PC-9 (cell line): ENCODE data around the gene LYST. TPM values are rescaled to one million over a fixed set of nuclear protein-coding genes. Genes with fewer than 3 reads are reported as not detected.

ENCODE experiments used
- BruUV-seq: library from RNA; stranded (reverse); fragments of 400-500 nt; replicated peaks from 2 replicates; lab custom pipeline; 2021; lab: Mats Ljungman, UMichigan
- CTCF ChIA-PET: fragments of 300-600 bp; sonication (Branson Sonifier 250); formaldehyde crosslinking; loops from one replicate; lab custom pipeline; 2022; ENCODE audit warnings: antibody characterized with exemption; lab: Charles Lee
- POLR2A ChIA-PET: fragments of 300-600 bp; sonication (Branson Sonifier 250); formaldehyde crosslinking; loops from one replicate; lab custom pipeline; 2022; ENCODE audit warnings: antibody characterized with exemption; ENCODE audit not compliant: unreplicated experiment; lab: Charles Lee
- DNase-seq, 2 experiments: peaks; one replicate each; pipeline versions ENCODE4 v3.0.0 to v3.0.0-alpha.2; 2015 to 2022; ENCODE audit warnings: mixed read lengths in 1 of 2
- H2AFZ ChIP-seq: fragments of 200-600 bp; sonication (generic); 2 replicates; pipeline ENCODE4 v1.8.1; 2017; ENCODE audit warnings: antibody characterized with exemption
- H3F3A ChIP-seq: fragments of 200-600 bp; sonication (generic); 2 replicates; pipeline ENCODE4 v1.8.1; 2017; ENCODE audit warnings: antibody characterized with exemption, mild to moderate bottlenecking, low read depth; ENCODE audit not compliant: insufficient read depth
- H3K27ac ChIP-seq: fragments of 200-600 bp; sonication (generic); 2 replicates; pipeline ENCODE4 v1.6.1; 2016; ENCODE audit warnings: mixed run types
- H3K27me3 ChIP-seq: fragments of 200-600 bp; sonication (generic); 2 replicates; pipeline ENCODE4 v1.6.1; 2016; ENCODE audit warnings: low read depth, mixed run types; ENCODE audit not compliant: insufficient read depth
- H3K36me3 ChIP-seq: fragments of 200-600 bp; sonication (generic); 2 replicates; pipeline ENCODE4 v1.6.1; 2016; ENCODE audit warnings: low read depth, mixed run types
- H3K4me1 ChIP-seq: fragments of 200-600 bp; sonication (generic); replicated peaks from 2 replicates; pipeline ENCODE4 v1.6.1; 2016; ENCODE audit warnings: mixed run types; ENCODE audit not compliant: insufficient read depth
- H3K4me2 ChIP-seq: fragments of 200-600 bp; sonication (generic); 2 replicates; pipeline ENCODE4 v1.6.1; 2017; ENCODE audit warnings: mixed run types
- H3K4me3 ChIP-seq: fragments of 200-600 bp; sonication (generic); 2 replicates; pipeline ENCODE4 v1.6.1; 2016; ENCODE audit warnings: mixed run types
- H3K79me2 ChIP-seq: fragments of 200-600 bp; sonication (generic); 2 replicates; pipeline ENCODE4 v1.6.1; 2017; ENCODE audit warnings: low read depth, mixed run types
- H3K9me2 ChIP-seq: fragments of 200-600 bp; sonication (generic); 2 replicates; pipeline ENCODE4 v1.8.1; 2017; ENCODE audit warnings: mild to moderate bottlenecking; ENCODE audit not compliant: insufficient read depth
- H3K9me3 ChIP-seq: fragments of 200-600 bp; sonication (generic); 2 replicates; pipeline ENCODE4 v1.8.1; 2016; ENCODE audit warnings: low read depth; ENCODE audit not compliant: insufficient read depth
- H4K20me1 ChIP-seq: fragments of 200-600 bp; sonication (generic); 2 replicates; pipeline ENCODE4 v1.8.1; 2017; ENCODE audit not compliant: insufficient read depth
- CTCF ChIP-seq: fragments of 200-600 bp; sonication (generic); conservative IDR thresholded peaks from 2 replicates; pipeline ENCODE4 v1.6.1; 2017; ENCODE audit warnings: mixed run types, antibody characterized with exemption, mild to moderate bottlenecking, moderate library complexity
- EZH2 ChIP-seq: fragments of 200-600 bp; sonication (generic); IDR thresholded peaks from 2 replicates; pipeline ENCODE4 v1.8.0; 2017; ENCODE audit warnings: antibody characterized with exemption, low read depth
- intact Hi-C: fragments of 100-400 bp; cut with micrococcal nuclease; formaldehyde crosslinking; loops from one replicate; pipeline ENCODE4 v1.10.0; 2022; ENCODE audit not compliant: unreplicated experiment
- total RNA-seq: library from RNA; stranded (reverse); gene quantifications from 2 replicates; pipeline ENCODE4 v1.2.3, GENCODE V29; 2021

LYST gene
- total RNA-seq, 1 experiment from 2014 or later, result 14.1 TPM

DNA sequence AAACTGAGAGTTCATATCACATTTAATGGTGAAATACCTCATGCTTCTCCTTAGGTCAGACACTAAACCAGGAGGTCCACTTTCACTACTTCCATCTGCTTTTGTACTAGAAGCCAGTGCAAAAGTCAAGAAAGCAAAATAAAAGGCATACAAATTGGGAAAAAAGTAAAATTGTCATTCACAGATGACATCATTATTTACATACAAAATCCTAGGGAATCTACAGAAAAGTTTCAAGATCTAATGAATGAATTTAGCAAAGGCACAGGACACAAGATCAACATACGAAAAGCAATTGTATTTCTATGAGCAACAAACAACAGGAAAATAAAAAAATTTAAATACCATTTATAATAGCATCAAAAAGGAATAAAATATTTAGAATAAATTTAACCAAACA is 41.5 kb downstream of the LYST start:
- H3F3A ChIP-seq, result no peaks in the 10 kb centered on the region
- no TSS peak for BruUV-seq
- 0 out of 2 replicates have a peak, but pooled peaks cover 13% of the 10 kb centered on the region for H3K36me3 ChIP-seq
- TF ChIP-seq EZH2, result no peak
- no peaks in the 10 kb centered on the region for H4K20me1 ChIP-seq
- H2AFZ ChIP-seq, result no peak overlapping the region
- no peak overlapping the region for H3K27ac ChIP-seq
- no peaks in the 10 kb centered on the region for H3K9me3 ChIP-seq
- H3K27me3 ChIP-seq, result no peaks in the 10 kb centered on the region
- ChIA-PET POLR2A (no interaction called here), CTCF (no interaction called here)
- H3K4me1 ChIP-seq, result peaks cover 12% of the 10 kb centered on the region
- DNase-seq, result no peak
- H3K4me2 ChIP-seq, result no peak overlapping the region
- intact Hi-C loops, result no loop called here
- H3K9me2 ChIP-seq, result no peaks in the 10 kb centered on the region
- no peaks in the 10 kb centered on the region for H3K79me2 ChIP-seq
- no peak overlapping the region for H3K4me3 ChIP-seq

DNA sequence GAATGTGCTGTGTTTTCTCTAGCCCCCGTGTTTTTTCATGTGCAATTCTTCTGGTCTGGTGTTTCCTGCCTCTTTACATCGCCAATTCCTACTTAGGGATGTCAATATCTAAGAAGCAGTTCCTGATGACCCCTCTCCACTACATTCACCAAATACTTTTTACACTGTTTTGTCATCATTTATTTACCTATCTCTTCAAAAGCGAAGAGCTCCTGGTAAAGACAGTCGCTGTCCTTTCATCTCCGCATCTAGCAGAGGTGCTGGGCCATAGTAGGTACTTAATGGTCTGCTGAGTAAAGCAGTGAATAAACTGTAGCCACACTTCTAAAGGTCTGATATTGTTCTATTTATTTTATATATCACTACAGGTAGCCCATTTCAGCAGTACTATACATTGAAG is 43.0 kb downstream of the LYST start:
- ChIA-PET CTCF (no interaction called here), POLR2A (no interaction called here)
- no peaks in the 10 kb centered on the region for H3K79me2 ChIP-seq
- H3K9me3 ChIP-seq, result no peaks in the 10 kb centered on the region
- H3K4me1 ChIP-seq, result peaks cover 12% of the 10 kb centered on the region
- H3K27me3 ChIP-seq, result no peaks in the 10 kb centered on the region
- H3K9me2 ChIP-seq, result no peaks in the 10 kb centered on the region
- H2AFZ ChIP-seq, result no peak overlapping the region
- no TSS peak for BruUV-seq
- intact Hi-C loops, result no loop called here
- H4K20me1 ChIP-seq, result no peaks in the 10 kb centered on the region
- H3F3A ChIP-seq, result no peaks in the 10 kb centered on the region
- TF ChIP-seq EZH2 (no peak), CTCF (no peak)
- no peak overlapping the region for H3K4me3 ChIP-seq
- no peak for DNase-seq
- H3K36me3 ChIP-seq, result 0 out of 2 replicates have a peak, but pooled peaks cover 5% of the 10 kb centered on the region
- H3K27ac ChIP-seq, result no peak overlapping the region
- H3K4me2 ChIP-seq, result no peak overlapping the region

GRCh38 chr1:235822685-235823084 is 44.0 kb downstream of the LYST start:
- Histone ChIP-seq H3K9me3 (no peaks in the 10 kb centered on the region), H3K4me3 (no peak overlapping the region), H3K4me2 (no peak overlapping the region), H3K9me2 (no peaks in the 10 kb centered on the region), H3K79me2 (no peaks in the 10 kb centered on the region), H3K4me1 (peaks cover 12% of the 10 kb centered on the region), H2AFZ (no peak overlapping the region), H3K27me3 (no peaks in the 10 kb centered on the region), H3K36me3 (0 out of 2 replicates have a peak, but pooled peaks cover 5% of the 10 kb centered on the region), H3K27ac (no peak overlapping the region), H3F3A (no peaks in the 10 kb centered on the region), H4K20me1 (no peaks in the 10 kb centered on the region)
- POLR2A ChIA-PET, result no interaction called here
- no peak for DNase-seq
- no peak for TF ChIP-seq CTCF
- TF ChIP-seq EZH2, result no peak
- intact Hi-C loops, result no loop called here
- no TSS peak for BruUV-seq
- CTCF ChIA-PET, result interaction anchor here (0.6 kb wide), 1 partner anchor 149 kb away, joined by 5 read pairs; no protein-coding TSS in a partner anchor
